ENCODE results near the gene RPUSD3. TPM values are rescaled to one million over a fixed set of nuclear protein-coding genes. Genes with fewer than 3 reads are reported as not detected.
A peak's percentile ranks its signal among the peaks of the same experiment; 100 is the strongest.

RPUSD3 gene
- total RNA-seq, 1 experiment from 2014 or later: 31.3 TPM

- DNase-seq (ENCODE audit: low read depth): no peak
Measured at GRCh38 chr3:9806688-9807589, 36.9 kb downstream of the RPUSD3 start.

- DNase-seq (ENCODE audit: low read depth): no peak
Measured at GRCh38 chr3:9806137-9806536, 37.7 kb downstream of the RPUSD3 start.

- DNase-seq (ENCODE audit: low read depth): no peak
Measured at GRCh38 chr3:9804996-9805395, 38.8 kb downstream of the RPUSD3 start.

- no peak for DNase-seq (ENCODE audit: low read depth)
Measured at GRCh38 chr3:9803494-9803893, 40.3 kb downstream of the RPUSD3 start.

GRCh38 chr3:9800529-9800928 is 43.3 kb downstream of the RPUSD3 start:
- no peak for DNase-seq (ENCODE audit: low read depth)

- DNase-seq (ENCODE audit: low read depth): no peak
Measured at GRCh38 chr3:9797196-9797945, 46.4 kb downstream of the RPUSD3 start.

- no peak for DNase-seq (ENCODE audit: low read depth)
Measured at GRCh38 chr3:9795207-9795606, 48.6 kb downstream of the RPUSD3 start.

- DNase-seq (ENCODE audit: low read depth): no peak
Measured at GRCh38 chr3:9794400-9794799, 49.4 kb downstream of the RPUSD3 start.

GRCh38 chr3:9793161-9793781 is 50.5 kb downstream of the RPUSD3 start:
- DNase-seq (ENCODE audit: low read depth): peak; percentile 25

GRCh38 chr3:9792405-9793160 is 51.2 kb downstream of the RPUSD3 start, which contains the start of the genes ARPC4 and TADA3:
TSS of gene ARPC4 (plus strand) at chr3:9793082. CDS start at chr3:9793122, 40 bp downstream.
TSS of gene TADA3 (minus strand) at chr3:9792473. CDS start at chr3:9791466, 1,007 bp downstream.
- peak; percentile 90 for DNase-seq (ENCODE audit: low read depth)

GRCh38 chr3:9791790-9792404 is 51.9 kb downstream of the RPUSD3 start:
- DNase-seq (ENCODE audit: low read depth): no peak

- no peak for DNase-seq (ENCODE audit: low read depth)
Measured at GRCh38 chr3:9791127-9791526, 52.7 kb downstream of the RPUSD3 start.

Other genes with a start within 250 kb of the RPUSD3 start
- gene MTMR14, start 194.5 kb downstream of the RPUSD3 start, total RNA-seq (2014; rRNA removed; shearing (Covaris generic)): 22.0 and 23.8 TPM in 2 replicates
- gene CPNE9, start 140.2 kb downstream of the RPUSD3 start, total RNA-seq (2014; rRNA removed; shearing (Covaris generic)): not detected in 2 replicates
- 10.9 and 15.6 TPM in 2 replicates for gene BRPF1, start 112.3 kb downstream of the RPUSD3 start, total RNA-seq (2014; rRNA removed; shearing (Covaris generic))
- 11.3 and 11.9 TPM in 2 replicates for gene OGG1, start 94.1 kb downstream of the RPUSD3 start, total RNA-seq (2014; rRNA removed; shearing (Covaris generic))
- 7.7 and 28.1 TPM in 2 replicates for gene CAMK1, start 74.1 kb downstream of the RPUSD3 start, total RNA-seq (2014; rRNA removed; shearing (Covaris generic))
- gene TADA3, start 51.5 kb downstream of the RPUSD3 start, total RNA-seq (2014; rRNA removed; shearing (Covaris generic)): 50.1 and 50.9 TPM in 2 replicates
- gene ARPC4, start 50.9 kb downstream of the RPUSD3 start, total RNA-seq (2014; rRNA removed; shearing (Covaris generic)): 148 and 203 TPM in 2 replicates
- 0.68 and 1.6 TPM in 2 replicates for gene TTLL3, start 33.7 kb downstream of the RPUSD3 start, total RNA-seq (2014; rRNA removed; shearing (Covaris generic))
- gene CIDEC, start 36.2 kb upstream of the RPUSD3 start, total RNA-seq (2014; rRNA removed; shearing (Covaris generic)): not detected in 2 replicates
- 22.7 and 22.8 TPM in 2 replicates for gene JAGN1, start 46.6 kb upstream of the RPUSD3 start, total RNA-seq (2014; rRNA removed; shearing (Covaris generic))
- gene IL17RE, start 58.8 kb upstream of the RPUSD3 start, total RNA-seq (2014; rRNA removed; shearing (Covaris generic)): 0.06 and 0.18 TPM in 2 replicates
- gene IL17RC, start 73.1 kb upstream of the RPUSD3 start, total RNA-seq (2014; rRNA removed; shearing (Covaris generic)): 6.7 and 9.5 TPM in 2 replicates
- 9.9 and 12.4 TPM in 2 replicates for gene CRELD1, start 89.8 kb upstream of the RPUSD3 start, total RNA-seq (2014; rRNA removed; shearing (Covaris generic))
- gene PRRT3, start 108.4 kb upstream of the RPUSD3 start, total RNA-seq (2014; rRNA removed; shearing (Covaris generic)): 0.46 and 0.57 TPM in 2 replicates
- gene EMC3, start 142.8 kb upstream of the RPUSD3 start, total RNA-seq (2014; rRNA removed; shearing (Covaris generic)): 37.7 and 57.8 TPM in 2 replicates
- 48.5 and 51.9 TPM in 2 replicates for gene FANCD2, start 182.4 kb upstream of the RPUSD3 start, total RNA-seq (2014; rRNA removed; shearing (Covaris generic))